Measurements from ENCODE around the gene EGLN2. TPM values are rescaled to one million over a fixed set of nuclear protein-coding genes. Genes with fewer than 3 reads are reported as not detected.
"Not testable (repeated sequence)": the region's sequence is repeated elsewhere in the genome, so short reads cannot be mapped to it uniquely, and the experiment has no call there.

Gene EGLN2
- total RNA-seq, 1 donor from 2014 or later, result 58.0 TPM

GRCh38 chr19:40801426-40802299, 2.7 kb downstream of the EGLN2 start:
- DNase-seq (ENCODE audit: low spot score), result no peak

GRCh38 chr19:40802300-40803169, 3.5 kb downstream of the EGLN2 start:
- DNase-seq (ENCODE audit: low spot score), result no peak

DNA sequence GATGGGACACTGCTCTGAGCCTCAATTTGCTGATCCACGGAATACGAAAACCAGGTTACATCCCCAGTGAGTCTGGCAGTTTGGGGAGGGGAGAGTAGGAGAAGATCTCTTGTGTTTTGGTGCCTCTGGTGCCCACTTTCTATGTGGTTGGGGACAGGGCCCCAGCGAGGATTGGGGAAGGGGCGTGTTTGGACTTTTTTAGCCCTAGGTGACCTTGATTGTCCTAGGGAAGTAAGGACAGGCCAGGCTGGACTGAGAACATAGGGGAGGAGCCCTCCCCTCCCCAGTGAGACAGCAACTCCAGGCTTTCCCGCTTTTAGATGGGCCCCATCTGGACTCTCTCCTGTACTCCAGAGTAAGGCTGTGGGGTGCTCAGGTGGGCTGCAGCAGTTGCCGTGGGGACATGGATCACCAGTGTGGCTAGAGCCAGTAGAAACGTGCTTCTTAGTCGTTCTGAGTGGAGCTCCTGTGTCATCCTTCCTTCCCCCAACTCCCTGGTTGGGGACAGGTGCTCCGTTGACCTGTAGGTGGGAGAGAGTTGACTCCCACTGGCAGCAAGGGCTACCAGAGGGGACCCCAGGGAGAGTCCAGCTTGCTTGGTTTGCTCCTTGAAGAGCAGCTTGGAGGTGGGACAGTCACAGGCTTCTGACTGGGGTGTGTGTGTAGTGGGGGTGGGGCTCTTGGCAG, 4.3 kb downstream of the EGLN2 start:
- DNase-seq (ENCODE audit: low spot score), result no peak

DNA sequence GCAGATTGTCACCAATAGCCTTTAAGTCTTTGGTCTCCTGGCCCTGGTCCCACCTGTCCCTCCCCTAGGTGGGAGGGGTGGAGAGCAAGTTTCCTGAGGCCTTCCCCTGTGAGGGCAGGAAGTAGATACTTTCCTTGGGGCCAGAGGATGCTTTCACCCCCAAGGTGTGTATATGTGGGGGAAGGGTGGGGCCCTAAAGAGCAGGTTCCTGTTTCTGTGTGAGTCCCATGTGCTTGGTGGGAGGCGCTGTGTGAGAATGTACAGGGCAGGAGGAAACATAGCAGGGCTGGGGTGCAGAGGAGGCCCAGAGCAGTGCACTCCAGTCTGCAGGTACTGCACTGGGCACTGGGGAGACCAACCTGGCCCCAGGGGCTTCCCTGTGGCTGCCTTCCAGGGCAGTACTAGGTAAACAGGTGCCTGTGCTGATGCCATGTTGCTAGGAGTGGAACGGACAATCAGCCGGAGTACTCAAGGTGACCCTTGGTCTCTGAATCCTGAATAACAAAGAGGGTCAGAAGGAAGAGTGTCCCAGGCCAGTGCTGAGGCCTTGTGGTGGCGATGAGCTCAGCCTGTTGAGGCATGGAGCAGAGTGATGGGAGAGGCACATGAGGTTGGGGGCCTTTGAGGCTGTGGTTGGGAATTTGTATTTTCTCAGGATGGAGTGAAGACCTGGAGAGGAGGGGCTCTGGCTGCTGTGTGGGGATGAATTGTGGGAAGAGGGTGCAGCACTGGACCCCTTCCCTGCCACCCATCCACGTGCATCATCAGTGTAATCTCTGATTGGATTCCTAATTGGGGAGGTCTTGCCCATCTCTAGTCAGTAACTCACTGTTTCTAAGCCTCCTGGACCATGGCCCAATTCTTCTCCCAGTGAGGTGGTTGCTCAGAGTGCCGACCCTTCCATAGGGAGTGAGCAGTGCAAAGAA, 5.1 kb downstream of the EGLN2 start:
- DNase-seq (ENCODE audit: low spot score), result no peak

- DNase-seq (ENCODE audit: low spot score), result no peak
Observed at GRCh38 chr19:40804783-40805242, 5.8 kb downstream of the EGLN2 start.

DNA sequence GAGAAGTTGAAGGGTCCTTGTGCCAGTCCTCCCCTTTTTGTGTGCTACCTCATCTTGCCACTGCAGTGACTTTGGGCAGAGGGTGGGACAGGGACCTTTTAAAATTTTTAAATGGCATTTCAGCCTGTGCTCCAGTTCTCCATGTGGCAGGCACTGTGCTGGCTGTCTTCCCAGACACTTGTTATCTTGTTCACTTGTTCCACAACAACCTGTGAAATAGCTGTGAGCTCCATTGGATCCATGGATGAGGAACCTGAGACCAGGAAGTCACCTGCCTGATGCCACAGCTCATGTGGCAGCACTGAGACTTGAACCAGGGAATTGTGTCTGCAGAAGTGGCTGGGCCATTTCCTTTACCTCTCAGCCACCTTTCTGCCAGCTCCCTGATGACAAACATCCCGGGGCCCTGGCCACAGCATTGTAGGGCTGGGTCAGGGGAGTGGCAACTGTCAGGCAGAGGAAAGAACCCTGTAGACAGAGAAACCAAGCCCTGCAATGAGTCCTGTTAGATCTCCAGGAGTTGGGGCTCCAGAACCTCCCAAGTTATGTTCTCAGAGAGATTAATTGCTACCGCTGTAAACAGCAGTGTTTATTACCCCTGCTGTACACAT, 6.4 kb downstream of the EGLN2 start:
- no peak for DNase-seq (ENCODE audit: low spot score)

DNA sequence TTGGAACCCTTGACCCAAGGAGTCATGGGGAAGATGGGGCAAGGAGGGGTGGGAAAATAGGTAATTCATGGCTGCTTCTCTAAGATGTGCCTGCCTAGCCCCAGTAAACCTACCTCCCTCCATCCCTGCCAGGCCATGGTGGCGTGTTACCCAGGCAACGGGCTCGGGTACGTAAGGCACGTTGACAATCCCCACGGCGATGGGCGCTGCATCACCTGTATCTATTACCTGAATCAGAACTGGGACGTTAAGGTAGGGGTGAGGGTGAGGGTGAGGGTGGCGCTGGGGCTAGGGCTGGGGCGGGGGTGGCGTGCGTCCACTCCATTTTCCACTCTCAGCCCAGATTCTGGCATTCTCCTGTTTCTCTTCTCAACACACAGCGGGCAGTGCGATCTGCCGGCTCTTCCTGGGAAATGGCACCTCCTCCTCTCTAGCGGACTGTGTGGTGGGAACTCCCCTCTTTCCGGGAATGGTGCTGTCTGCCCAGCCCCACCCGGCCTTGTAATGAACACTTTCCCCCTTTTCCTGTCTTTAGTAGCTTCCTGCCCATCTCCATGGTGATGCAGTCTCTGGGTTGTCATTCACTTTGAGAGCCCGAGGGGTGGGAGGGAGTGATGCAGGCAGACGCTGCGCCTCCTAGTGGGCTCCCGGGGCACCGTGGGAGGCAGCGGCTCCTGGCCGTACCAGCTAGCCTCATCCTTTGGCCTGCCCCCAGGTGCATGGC, 7.6 kb downstream of the EGLN2 start:
- peak; percentile 98 for DNase-seq (ENCODE audit: low spot score)

DNA sequence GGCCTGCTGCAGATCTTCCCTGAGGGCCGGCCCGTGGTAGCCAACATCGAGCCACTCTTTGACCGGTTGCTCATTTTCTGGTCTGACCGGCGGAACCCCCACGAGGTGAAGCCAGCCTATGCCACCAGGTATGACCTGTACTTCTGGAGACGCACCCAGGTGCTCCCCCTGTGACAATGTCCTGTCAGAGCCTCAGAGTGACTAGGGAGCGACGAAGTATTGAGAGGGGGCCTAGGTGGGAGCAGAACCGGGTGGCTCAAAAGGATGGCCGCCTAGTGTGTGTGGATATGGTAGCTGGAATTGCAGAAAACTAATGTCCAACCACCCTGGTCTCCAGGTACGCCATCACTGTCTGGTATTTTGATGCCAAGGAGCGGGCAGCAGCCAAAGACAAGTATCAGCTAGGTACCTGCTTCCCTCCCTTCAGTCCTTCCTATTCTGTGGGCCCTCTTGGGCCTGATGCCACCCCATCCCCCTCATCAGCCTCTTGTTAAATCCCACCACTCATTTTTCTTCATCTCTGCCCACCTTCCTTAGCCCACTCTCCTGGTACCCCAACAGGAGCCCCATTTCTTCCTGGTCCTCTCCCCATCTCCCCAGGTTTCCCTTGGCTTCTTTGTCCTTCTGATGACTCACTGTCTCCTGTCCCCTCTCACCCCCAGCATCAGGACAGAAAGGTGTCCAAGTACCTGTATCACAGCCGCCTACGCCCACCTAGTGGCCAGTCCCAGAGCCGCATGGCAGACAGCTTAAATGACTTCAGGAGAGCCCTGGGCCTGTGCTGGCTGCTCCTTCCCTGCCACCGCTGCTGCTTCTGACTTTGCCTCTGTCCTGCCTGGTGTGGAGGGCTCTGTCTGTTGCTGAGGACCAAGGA, 8.4 kb downstream of the EGLN2 start:
- DNase-seq (ENCODE audit: low spot score), result no peak

DNA sequence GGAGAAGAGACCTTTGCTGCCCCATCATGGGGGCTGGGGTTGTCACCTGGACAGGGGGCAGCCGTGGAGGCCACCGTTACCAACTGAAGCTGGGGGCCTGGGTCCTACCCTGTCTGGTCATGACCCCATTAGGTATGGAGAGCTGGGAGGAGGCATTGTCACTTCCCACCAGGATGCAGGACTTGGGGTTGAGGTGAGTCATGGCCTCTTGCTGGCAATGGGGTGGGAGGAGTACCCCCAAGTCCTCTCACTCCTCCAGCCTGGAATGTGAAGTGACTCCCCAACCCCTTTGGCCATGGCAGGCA, 9.0 kb downstream of the EGLN2 start:
- DNase-seq (ENCODE audit: low spot score), result no peak

GRCh38 chr19:40808497-40808896, 9.5 kb downstream of the EGLN2 start:
- no peak for DNase-seq (ENCODE audit: low spot score)

- no peak for DNase-seq (ENCODE audit: low spot score)
Observed at GRCh38 chr19:40809358-40810086, 10.5 kb downstream of the EGLN2 start.

DNA sequence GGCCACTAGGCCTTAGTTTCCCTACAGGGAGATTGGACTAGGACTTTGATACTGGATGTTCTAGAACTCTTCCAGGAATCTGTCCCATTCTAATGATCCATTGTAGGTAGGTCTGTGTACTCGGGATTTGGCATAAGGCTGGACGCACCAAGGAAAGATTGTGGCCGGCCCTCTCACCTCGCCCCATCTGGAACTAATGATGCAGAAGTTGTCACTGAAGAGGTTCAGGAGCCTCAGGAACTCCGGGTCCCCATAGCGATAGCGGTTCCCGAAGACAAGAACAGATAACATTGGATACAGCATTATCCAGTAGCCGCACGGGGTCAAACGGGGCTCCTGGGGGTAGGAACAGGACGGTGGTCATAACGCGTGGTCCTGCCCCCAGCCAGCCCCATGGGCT, 11.2 kb downstream of the EGLN2 start:
- no peak for DNase-seq (ENCODE audit: low spot score)

DNA sequence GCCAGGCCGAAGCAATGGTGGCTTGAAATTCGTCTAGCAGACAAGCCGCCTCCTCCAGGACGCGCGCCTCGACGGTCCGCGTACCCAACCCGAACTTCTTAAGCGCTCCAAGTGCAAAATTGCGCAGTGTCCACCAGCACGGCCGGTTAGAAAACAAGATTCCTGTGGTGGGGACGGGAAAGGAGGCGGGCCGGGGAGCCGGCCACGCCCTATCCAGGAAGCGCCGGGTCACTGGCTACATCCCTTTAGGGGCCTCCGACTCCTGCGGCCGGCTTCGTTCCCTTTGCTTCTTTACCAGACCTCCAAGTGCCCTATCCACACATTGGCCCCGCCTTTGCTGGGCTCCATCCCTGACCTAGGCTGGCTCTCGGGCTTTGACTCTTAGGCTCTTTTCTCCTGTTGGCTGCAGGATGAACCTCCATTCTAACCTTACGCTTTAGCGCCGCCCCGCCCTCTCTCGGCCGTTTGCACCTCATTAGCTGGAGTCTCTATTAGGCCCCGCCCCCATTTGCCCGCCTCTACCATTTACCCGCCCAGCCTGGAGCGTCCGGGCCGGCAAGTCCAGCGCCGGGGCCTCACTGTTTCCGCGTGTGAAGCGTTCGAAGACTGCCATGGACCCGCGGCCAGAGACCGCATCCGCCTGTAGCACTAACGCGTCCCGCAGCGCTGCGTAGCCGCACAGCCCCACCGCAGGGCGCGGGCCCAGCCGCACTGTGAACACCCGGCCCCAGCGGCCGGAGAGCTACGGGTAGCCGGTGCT, 11.8 kb downstream of the EGLN2 start:
- peak; percentile 93 for DNase-seq (ENCODE audit: low spot score)

DNA sequence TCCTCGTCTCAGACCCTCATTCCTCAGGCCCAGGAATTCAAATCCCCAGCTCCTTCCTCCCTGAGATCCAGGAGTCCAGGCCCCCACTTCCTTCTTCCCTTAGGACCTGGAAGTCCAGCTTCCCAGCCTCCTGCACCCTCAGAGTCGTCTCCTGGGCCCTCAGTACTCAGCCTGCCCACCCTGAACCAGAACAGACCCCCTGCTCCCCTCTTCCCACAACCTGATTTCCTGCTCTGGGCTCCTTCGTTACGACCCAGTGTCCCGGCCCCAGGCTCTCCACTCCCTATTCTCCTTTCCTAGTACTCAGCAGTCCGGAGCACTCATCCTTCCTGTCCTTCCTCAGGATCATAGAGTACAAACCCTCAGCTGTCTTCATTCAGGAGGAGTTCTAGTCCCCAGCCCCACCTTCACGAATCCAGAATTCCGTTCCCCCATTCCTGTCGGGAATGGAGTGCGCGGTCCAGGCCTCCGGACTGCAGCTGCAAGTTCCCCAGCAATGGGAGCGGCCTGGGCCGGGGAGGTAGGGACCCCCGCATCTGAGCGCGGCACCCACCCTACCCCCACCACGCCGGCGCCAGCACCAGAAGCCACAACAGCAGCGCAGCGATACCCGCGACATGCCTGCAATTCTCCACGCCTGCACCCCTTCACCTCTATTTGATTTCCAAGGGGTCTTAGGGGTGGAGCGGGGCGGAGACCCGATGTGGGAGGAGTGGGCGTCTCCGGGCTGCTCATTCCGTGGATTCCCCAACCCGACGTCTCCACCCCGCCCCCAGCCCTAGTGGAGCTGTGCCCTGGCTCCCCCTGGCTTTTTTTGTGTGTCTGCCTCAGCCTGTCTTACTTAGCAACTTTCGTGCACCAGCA, 12.7 kb downstream of the EGLN2 start:
- peak; percentile 61 for DNase-seq (ENCODE audit: low spot score)

DNA sequence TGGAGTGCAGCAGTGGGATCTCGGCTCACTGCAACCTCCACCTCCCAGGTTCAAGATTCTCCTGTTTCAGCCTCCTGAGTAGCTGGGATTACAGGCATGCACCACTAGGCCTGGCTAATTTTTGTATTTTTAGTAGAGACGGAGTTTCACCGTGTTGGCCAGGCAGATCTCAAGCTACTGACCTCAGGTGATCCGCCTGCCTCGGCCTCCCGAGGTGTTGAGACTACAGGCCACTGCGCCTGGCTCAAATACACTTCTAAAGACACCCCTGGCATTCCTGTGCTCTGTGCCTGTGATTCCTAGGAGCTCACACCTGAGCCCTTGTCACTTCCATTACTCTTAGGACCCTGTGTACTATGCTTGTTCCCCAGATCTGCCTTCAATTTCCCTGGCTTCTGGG, 13.6 kb downstream of the EGLN2 start:
- not testable (repeated sequence) for DNase-seq (ENCODE audit: low spot score)

DNA sequence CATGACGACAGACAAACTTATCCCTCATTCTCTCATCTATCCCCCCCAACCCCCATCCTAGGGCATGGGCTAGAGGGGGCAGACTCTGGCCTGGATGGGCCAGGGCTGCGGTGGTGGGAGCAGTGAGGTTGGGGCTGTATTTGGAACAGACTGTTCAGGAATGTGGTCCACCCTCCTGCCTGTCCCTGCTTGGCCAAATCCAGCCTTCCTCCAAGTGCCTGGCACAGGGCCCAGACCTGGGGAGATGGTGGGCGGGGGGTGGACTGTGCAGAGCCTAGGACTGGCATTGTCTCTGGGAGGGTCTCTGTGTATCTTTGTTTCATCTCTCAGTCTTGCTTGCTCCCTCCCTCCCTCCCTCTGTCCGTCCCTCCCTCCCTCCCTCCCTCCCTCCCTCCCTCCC, 14.2 kb downstream of the EGLN2 start:
- DNase-seq (ENCODE audit: low spot score), result peak; percentile 69
